Activated CD4-positive, alpha-beta T cell treated with anti-CD3 and anti-CD28 coated beads for 36 hours (primary cell): ENCODE measurements around the gene STUM. TPM values are rescaled to one million over a fixed set of nuclear protein-coding genes. Genes with fewer than 3 reads are reported as not detected.
A peak's percentile ranks its signal among the peaks of the same experiment; 100 is the strongest.

ENCODE experiments used
- ATAC-seq: fragments of 200-7000 bp; cut with Tn5 transposase; one replicate; pipeline ENCODE4 v1.10.0; 2021; ENCODE audit warnings: mild to moderate bottlenecking, moderate library complexity
- CTCF ChIA-PET: fragments of 350-600 bp; sonication (Branson Sonifier 250); formaldehyde crosslinking; loops from one replicate; lab custom pipeline; 2021; ENCODE audit warnings: antibody characterized with exemption; lab: Charles Lee
- POLR2A ChIA-PET: fragments of 350-600 bp; sonication (Branson Sonifier 250); formaldehyde crosslinking; loops from one replicate; lab custom pipeline; 2021; ENCODE audit warnings: antibody characterized with exemption, inconsistent platforms; lab: Charles Lee
- DNase-seq: peaks from one replicate; pipeline ENCODE4 v3.0.0-alpha.2; 2020
- H3K27ac Mint-ChIP-seq: one replicate; pipeline ENCODE4 v1.8.0; 2021; ENCODE audit warnings: mixed read lengths
- H3K27me3 Mint-ChIP-seq: one replicate; pipeline ENCODE4 v1.8.0; 2021; ENCODE audit warnings: mixed read lengths
- H3K36me3 Mint-ChIP-seq: one replicate; pipeline ENCODE4 v1.8.0; 2021; ENCODE audit warnings: low read depth, mixed read lengths
- H3K4me1 Mint-ChIP-seq: one replicate; pipeline ENCODE4 v1.8.0; 2021; ENCODE audit warnings: mixed read lengths
- H3K4me3 Mint-ChIP-seq: one replicate; pipeline ENCODE4 v1.8.0; 2021; ENCODE audit warnings: mild to moderate bottlenecking, moderate library complexity, mixed read lengths
- H3K9me3 Mint-ChIP-seq: one replicate; pipeline ENCODE4 v1.8.0; 2021; ENCODE audit warnings: low read depth, mixed read lengths
- intact Hi-C, 2 experiments: fragments of 100-400 bp; cut with DNase I in 1 of 2; cut with micrococcal nuclease in 1 of 2; formaldehyde crosslinking; loops; one replicate each; pipeline versions ENCODE4 v1.14.2 to v1.15.1; 2022 to 2024; cut with DNase I, micrococcal nuclease
- total RNA-seq, 2 experiments: library from RNA; stranded (reverse); gene quantifications; one replicate each; pipeline ENCODE4 v1.2.3, GENCODE V29; 2021

The STUM gene
- total RNA-seq, 2 experiments from 2014 or later, result not detected

GRCh38 chr1:226641671-226642231 is 93.2 kb downstream of the STUM start:
- H3K4me1 Mint-ChIP-seq, result peaks cover 49% of the 10 kb centered on the region
- H3K27ac Mint-ChIP-seq, result no peak overlapping the region
- ChIA-PET CTCF (interaction anchor here (0.5 to 1.8 kb wide), 9 partner anchors 15 to 483 kb away, joined by 3 to 6 read pairs (median 3); no protein-coding TSS in a partner anchor), POLR2A (interaction anchor here (1.5 kb wide), 1 partner anchor 10 kb away, joined by 3 read pairs; no protein-coding TSS in a partner anchor)
- ATAC-seq, result no peak
- no peaks in the 10 kb centered on the region for H3K27me3 Mint-ChIP-seq
- H3K36me3 Mint-ChIP-seq, result peaks cover 38% of the 10 kb centered on the region
- intact Hi-C loops, result loop anchor here in 1 of 2 experiments (5.0 kb wide), 1 partner anchor 36 kb away; no protein-coding TSS in a partner anchor
- no peaks in the 10 kb centered on the region for H3K9me3 Mint-ChIP-seq
- no peak for DNase-seq
- H3K4me3 Mint-ChIP-seq, result no peak overlapping the region

DNA sequence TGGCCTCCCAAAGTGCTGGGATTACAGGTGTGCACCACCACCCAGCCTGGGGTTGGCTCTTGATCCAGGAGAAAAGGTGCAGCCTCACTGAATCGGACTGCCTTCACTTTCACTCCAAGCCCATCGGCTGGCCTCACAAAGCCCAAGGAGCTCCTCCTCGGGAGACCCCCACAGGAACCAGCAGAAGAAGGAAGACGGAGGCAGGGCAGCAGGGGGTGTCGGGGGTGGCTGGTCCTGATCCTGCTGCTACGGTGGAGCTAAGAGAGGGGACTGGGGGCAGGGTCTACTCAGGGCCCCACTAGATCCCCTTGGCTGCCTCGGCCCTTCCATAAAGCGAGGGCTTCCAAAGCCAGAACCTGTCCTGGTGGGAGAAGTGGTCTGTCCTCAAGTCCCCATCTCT is 93.9 kb downstream of the STUM start:
- H3K9me3 Mint-ChIP-seq, result no peaks in the 10 kb centered on the region
- POLR2A ChIA-PET, result interaction anchor here (1.2 kb wide), 1 partner anchor 72 kb away, joined by 3 read pairs; no protein-coding TSS in a partner anchor
- no peak overlapping the region for H3K4me3 Mint-ChIP-seq
- H3K36me3 Mint-ChIP-seq, result peaks cover 35% of the 10 kb centered on the region
- CTCF ChIA-PET, result interaction anchor here (0.7 to 2.3 kb wide), 7 partner anchors 9 to 482 kb away, joined by 3 to 10 read pairs (median 5); no protein-coding TSS in a partner anchor
- peaks cover 50% of the 10 kb centered on the region for H3K4me1 Mint-ChIP-seq
- ATAC-seq (no peak), DNase-seq (no peak)
- intact Hi-C loops, result loop anchor here in 1 of 2 experiments (5.0 kb wide), 1 partner anchor 35 kb away; no protein-coding TSS in a partner anchor
- H3K27me3 Mint-ChIP-seq, result no peaks in the 10 kb centered on the region
- H3K27ac Mint-ChIP-seq, result peak overlapping the region; percentile 25

GRCh38 chr1:226643177-226643576 is 94.6 kb downstream of the STUM start:
- peaks cover 53% of the 10 kb centered on the region for H3K4me1 Mint-ChIP-seq
- H3K27me3 Mint-ChIP-seq, result no peaks in the 10 kb centered on the region
- H3K9me3 Mint-ChIP-seq, result no peaks in the 10 kb centered on the region
- peaks cover 40% of the 10 kb centered on the region for H3K36me3 Mint-ChIP-seq
- peak; percentile 94 for ATAC-seq
- ChIA-PET POLR2A (interaction anchor here (0.5 to 1.2 kb wide), 4 partner anchors 18 to 241 kb away, joined by 3 to 7 read pairs (median 5); no protein-coding TSS in a partner anchor), CTCF (interaction anchor here (1.0 to 2.3 kb wide), 5 partner anchors 10 to 185 kb away, joined by 3 to 10 read pairs (median 5); no protein-coding TSS in a partner anchor)
- DNase-seq, result peak; percentile 88
- H3K27ac Mint-ChIP-seq, result peak overlapping the region; percentile 86
- intact Hi-C loops, result loop anchor here in 1 of 2 experiments (5.0 kb wide), 1 partner anchor 34 kb away; no protein-coding TSS in a partner anchor
- peak overlapping the region; percentile 50 for H3K4me3 Mint-ChIP-seq

DNA sequence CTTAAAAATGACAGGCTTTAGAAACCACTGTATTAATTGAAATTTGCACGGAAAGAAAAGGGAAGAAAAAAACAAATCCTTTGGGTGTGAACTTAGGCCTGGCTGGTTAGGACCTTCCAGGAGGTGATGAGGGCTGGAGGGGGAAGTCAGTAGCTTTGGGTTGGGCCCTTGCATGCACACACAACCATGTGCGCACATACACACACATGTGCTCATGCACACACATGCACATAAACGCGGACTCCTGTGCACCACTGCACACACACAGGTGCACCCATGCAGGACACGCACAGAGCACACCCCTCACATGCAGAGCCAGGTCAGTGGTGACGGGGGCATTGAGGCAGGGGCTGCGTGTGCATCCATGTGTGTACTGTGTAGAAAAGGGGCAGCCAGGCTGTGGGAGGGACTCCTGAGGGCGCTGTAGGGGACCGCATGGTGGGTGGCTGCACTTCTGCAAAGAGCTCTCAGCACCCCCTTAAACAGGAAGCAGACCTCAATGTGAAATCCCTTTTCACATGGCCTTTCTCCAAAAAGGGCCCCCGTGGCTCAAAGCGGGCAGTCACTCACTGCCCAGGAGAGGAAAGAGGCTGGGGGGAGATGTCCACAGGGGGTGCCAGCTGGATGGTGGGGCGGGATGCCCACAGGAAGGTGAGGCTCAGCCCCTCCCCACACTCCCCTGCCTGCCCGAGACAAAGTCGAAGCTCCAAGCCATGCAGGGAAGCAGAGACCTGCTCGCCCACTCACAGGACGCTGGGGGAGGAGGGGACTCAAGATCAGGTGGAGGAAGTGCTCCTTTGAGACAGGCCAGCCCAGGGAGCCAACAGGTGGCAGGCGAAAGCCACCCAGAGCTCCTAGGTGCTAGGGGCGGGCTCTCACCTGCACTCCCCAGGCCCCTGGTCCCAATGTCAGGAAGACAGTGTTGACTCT is 95.3 kb downstream of the STUM start:
- H3K36me3 Mint-ChIP-seq, result peaks cover 47% of the 10 kb centered on the region
- H3K27ac Mint-ChIP-seq, result peak overlapping the region; percentile 86
- H3K4me3 Mint-ChIP-seq, result peak overlapping the region; percentile 50
- ChIA-PET POLR2A (interaction anchor here (0.5 to 1.2 kb wide), 5 partner anchors 18 to 240 kb away, joined by 3 to 7 read pairs (median 5); no protein-coding TSS in a partner anchor), CTCF (interaction anchor here (1.0 to 2.3 kb wide), 8 partner anchors 9 to 184 kb away, joined by 3 to 10 read pairs (median 6); no protein-coding TSS in a partner anchor)
- DNase-seq (peak; percentile 74), ATAC-seq (peak; percentile 28)
- H3K27me3 Mint-ChIP-seq, result no peaks in the 10 kb centered on the region
- intact Hi-C loops, result loop anchor here in 1 of 2 experiments (5.0 kb wide), 1 partner anchor 33 kb away; no protein-coding TSS in a partner anchor
- H3K4me1 Mint-ChIP-seq, result peaks cover 54% of the 10 kb centered on the region
- no peaks in the 10 kb centered on the region for H3K9me3 Mint-ChIP-seq

- ChIA-PET CTCF (interaction anchor here (1.1 to 2.3 kb wide), 5 partner anchors 8 to 43 kb away, joined by 3 to 10 read pairs (median 6); no protein-coding TSS in a partner anchor), POLR2A (interaction anchor here (1.2 kb wide), 1 partner anchor 18 kb away, joined by 5 read pairs; no protein-coding TSS in a partner anchor)
- intact Hi-C loops, result loop anchor here in 1 of 2 experiments (1.0 to 5.0 kb wide), 2 partner anchors 9 to 33 kb away; no protein-coding TSS in a partner anchor
- ATAC-seq, result peak; percentile 25
- no peaks in the 10 kb centered on the region for H3K27me3 Mint-ChIP-seq
- H3K4me1 Mint-ChIP-seq, result peaks cover 61% of the 10 kb centered on the region
- peaks cover 50% of the 10 kb centered on the region for H3K36me3 Mint-ChIP-seq
- DNase-seq, result no peak
- no peak overlapping the region for H3K4me3 Mint-ChIP-seq
- peak overlapping the region; percentile 86 for H3K27ac Mint-ChIP-seq
- no peaks in the 10 kb centered on the region for H3K9me3 Mint-ChIP-seq
Observed at GRCh38 chr1:226644541-226645176, 96.1 kb downstream of the STUM start.

DNA sequence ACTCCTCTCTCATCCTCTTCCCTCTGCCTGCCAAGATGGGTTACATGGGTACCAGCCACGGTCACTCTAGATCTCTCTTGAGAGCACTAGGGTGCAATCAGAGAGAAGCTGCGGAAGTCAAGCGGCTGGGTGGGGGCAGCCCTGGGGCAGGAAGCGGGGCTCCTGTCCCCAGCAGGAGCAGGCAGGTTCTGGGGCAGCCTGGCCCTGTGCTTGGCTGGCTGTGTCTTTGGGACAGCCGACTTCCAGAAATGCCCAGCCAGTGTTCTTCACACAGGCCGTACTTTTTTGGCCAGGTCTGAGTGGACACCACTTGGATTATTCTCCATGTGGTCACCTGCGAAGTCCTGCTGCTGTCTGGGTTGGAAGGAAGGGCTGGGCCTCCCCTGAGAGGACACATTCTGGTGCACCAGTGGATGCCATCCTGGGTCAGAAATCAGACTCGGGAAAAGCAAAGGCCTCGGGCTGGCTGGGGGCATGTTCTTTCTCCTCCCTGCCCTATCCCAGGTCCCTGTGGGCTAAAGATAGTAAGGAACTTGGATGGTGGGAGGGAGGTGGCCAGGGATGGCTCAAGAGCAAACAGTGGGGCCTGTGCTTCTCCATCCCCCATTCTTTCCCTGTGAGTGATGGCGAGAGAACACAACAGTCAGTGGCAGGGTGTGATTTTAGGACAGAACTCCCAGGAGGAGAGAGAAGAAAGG is 96.9 kb downstream of the STUM start:
- DNase-seq, result no peak
- POLR2A ChIA-PET, result no interaction called here
- CTCF ChIA-PET, result interaction anchor here (2.0 kb wide), 1 partner anchor 11 kb away, joined by 6 read pairs; no protein-coding TSS in a partner anchor
- intact Hi-C loops, result loop anchor here in 1 of 2 experiments (1.0 kb wide), 1 partner anchor 8 kb away; no protein-coding TSS in a partner anchor
- peaks cover 67% of the 10 kb centered on the region for H3K4me1 Mint-ChIP-seq
- H3K4me3 Mint-ChIP-seq, result no peak overlapping the region
- H3K27me3 Mint-ChIP-seq, result no peaks in the 10 kb centered on the region
- ATAC-seq, result no peak
- no peaks in the 10 kb centered on the region for H3K9me3 Mint-ChIP-seq
- H3K27ac Mint-ChIP-seq, result peak overlapping the region; percentile 29
- peaks cover 51% of the 10 kb centered on the region for H3K36me3 Mint-ChIP-seq

- Mint-ChIP-seq H3K27me3 (no peaks in the 10 kb centered on the region), H3K4me1 (peaks cover 72% of the 10 kb centered on the region), H3K27ac (peak overlapping the region; percentile 56), H3K36me3 (peaks cover 49% of the 10 kb centered on the region), H3K4me3 (no peak overlapping the region), H3K9me3 (no peaks in the 10 kb centered on the region)
- CTCF ChIA-PET, result interaction anchor here (0.6 to 2.0 kb wide), 2 partner anchors 10 to 343 kb away, joined by 3 to 6 read pairs; no protein-coding TSS in a partner anchor
- ATAC-seq, result no peak
- intact Hi-C loops, result no loop called here
- no peak for DNase-seq
- POLR2A ChIA-PET, result no interaction called here
Observed at GRCh38 chr1:226646026-226646869, 97.7 kb downstream of the STUM start.

- no peak for ATAC-seq
Observed at GRCh38 chr1:226646870-226647449, 98.4 kb downstream of the STUM start.

GRCh38 chr1:226647719-226648118 is 99.2 kb downstream of the STUM start:
- ATAC-seq (no peak), DNase-seq (no peak)
- CTCF ChIA-PET, result interaction anchor here (0.6 to 2.2 kb wide), 3 partner anchors 13 to 200 kb away, joined by 3 to 7 read pairs (median 3); no protein-coding TSS in a partner anchor
- Mint-ChIP-seq H3K27ac (no peak overlapping the region), H3K36me3 (peaks cover 42% of the 10 kb centered on the region), H3K4me3 (no peak overlapping the region), H3K9me3 (no peaks in the 10 kb centered on the region), H3K27me3 (no peaks in the 10 kb centered on the region), H3K4me1 (peaks cover 68% of the 10 kb centered on the region)
- POLR2A ChIA-PET, result no interaction called here
- intact Hi-C loops, result no loop called here

More at GRCh38 chr1:226646870-226647449, 98.4 kb downstream of the STUM start:
- ChIA-PET POLR2A (no interaction called here), CTCF (interaction anchor here (0.6 to 2.2 kb wide), 3 partner anchors 13 to 343 kb away, joined by 3 to 7 read pairs (median 3); no protein-coding TSS in a partner anchor)
- H3K4me3 Mint-ChIP-seq, result no peak overlapping the region
- H3K36me3 Mint-ChIP-seq, result peaks cover 47% of the 10 kb centered on the region
- H3K9me3 Mint-ChIP-seq, result no peaks in the 10 kb centered on the region
- H3K27ac Mint-ChIP-seq, result no peak overlapping the region
- H3K27me3 Mint-ChIP-seq, result no peaks in the 10 kb centered on the region
- DNase-seq, result no peak
- intact Hi-C loops, result no loop called here
- peaks cover 72% of the 10 kb centered on the region for H3K4me1 Mint-ChIP-seq
